GM18517 (cell line): ENCODE data around the gene BCL2L15.

ENCODE experiments used
- ATAC-seq: cut with Tn5 transposase; IDR thresholded peaks from one replicate; pipeline ENCODE4 v1.9.1; 2021; ENCODE audit warnings: mild to moderate bottlenecking, moderate library complexity; ENCODE audit not compliant: unreplicated experiment

The BCL2L15 gene

DNA sequence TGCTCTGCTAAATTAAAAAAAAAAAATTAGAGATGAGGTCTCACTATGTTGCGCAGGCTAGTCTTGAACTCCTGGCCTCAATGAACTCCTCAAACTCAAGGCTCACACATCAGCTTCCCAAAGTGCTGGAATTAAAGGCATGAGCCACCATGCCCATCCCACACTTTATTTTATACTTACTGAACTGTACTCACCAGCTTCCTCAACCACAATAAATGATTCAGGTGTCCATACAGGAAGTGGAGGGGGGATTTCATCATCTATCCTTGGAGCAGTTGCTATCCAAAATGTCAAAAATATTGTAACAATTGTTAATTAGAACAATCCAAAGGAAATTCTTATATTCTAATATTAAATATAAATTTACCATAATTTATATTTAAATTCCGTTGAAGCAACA lies 52.7 kb downstream of the BCL2L15 start:
- ATAC-seq, result no peak
